Measurements from ENCODE around the gene PODXL.

Gene PODXL

DNA sequence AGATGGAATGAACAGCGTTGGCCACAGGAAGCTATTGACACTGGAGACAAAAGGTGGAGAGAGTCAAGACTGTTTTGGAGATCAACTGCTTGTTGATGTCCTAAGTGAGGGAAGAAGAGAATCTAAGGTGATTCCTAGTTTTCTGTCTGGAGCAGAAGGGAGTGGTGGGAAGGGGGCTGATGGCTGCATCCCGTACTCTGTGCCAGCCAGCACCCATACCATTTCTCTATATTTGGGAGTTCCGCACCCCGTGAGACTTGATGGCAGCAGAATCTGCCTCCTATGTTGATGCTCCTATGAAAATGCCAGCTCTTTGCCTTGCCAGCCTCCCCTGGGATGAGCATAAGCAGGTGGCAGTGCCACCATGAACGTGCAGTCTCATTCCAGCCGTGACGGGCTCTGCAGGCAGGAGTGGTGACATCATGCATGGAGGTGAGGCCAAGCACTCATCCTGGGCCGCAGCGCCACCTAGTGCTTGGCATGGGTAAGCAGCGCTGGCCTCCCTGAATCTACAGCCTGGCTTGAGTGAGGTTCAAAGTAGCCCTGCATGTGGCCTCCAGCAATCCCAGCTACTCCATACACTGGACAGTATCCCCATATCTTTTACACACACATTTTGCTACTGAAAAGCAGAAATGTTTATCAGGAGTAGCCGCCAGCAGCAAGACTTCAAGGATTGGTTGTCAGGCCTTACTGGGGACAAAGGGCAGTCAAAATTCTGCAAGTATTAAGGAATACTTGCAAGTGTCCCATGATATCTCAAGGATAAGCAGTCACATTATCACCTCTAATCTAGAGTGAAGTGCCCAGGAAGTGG is 43.0 kb downstream of the PODXL start (continued):
- TF ChIP-seq ZNF596 (tag by site-specific recombination; IDR thresholded peaks at IDR 0.05) (no peak), ZNF391 (tag by site-specific recombination; IDR thresholded peaks at IDR 0.05; ENCODE audit: borderline replicate concordance, low read depth) (peak; percentile 68; the same call in 1 of the 2 replicates), ATF2 (tag by site-specific recombination; IDR thresholded peaks at IDR 0.05; ENCODE audit: low read depth) (peak; percentile 97), ZNF660 (tag by site-specific recombination; IDR thresholded peaks at IDR 0.05) (peak; percentile 52; the same call in 1 of the 2 replicates), SCRT2 (tag by site-specific recombination; IDR thresholded peaks at IDR 0.05) (0 out of 2 replicates have a peak, but pooled peaks have one; percentile 24), ZNF623 (tag by site-specific recombination; IDR thresholded peaks at IDR 0.05) (no peak), SALL2 (tag by site-specific recombination; IDR thresholded peaks at IDR 0.05; ENCODE audit: borderline replicate concordance) (no peak), KLF9 (tag by site-specific recombination; IDR thresholded peaks at IDR 0.05; ENCODE audit: low read depth) (no peak), IKZF3 (tag by site-specific recombination; IDR thresholded peaks at IDR 0.05) (peak; percentile 73), ZNF776 (tag by site-specific recombination; IDR thresholded peaks at IDR 0.05; ENCODE audit: borderline replicate concordance) (no peak), ZNF629 (tag by site-specific recombination; IDR thresholded peaks at IDR 0.05) (peak; percentile 94), ZEB2 (tag by site-specific recombination; IDR thresholded peaks at IDR 0.05) (peak; percentile 63), CTCF (tag by site-specific recombination; IDR thresholded peaks at IDR 0.05) (peak; percentile 89), KLF10 (tag by site-specific recombination; IDR thresholded peaks at IDR 0.05) (no peak), ZNF202 (tag by site-specific recombination; IDR thresholded peaks at IDR 0.05; ENCODE audit: borderline replicate concordance) (no peak), ZNF121 (tag by site-specific recombination; IDR thresholded peaks at IDR 0.05) (no peak), ZNF544 (tag by site-specific recombination; IDR thresholded peaks at IDR 0.05) (no peak), ZIC2 (tag by site-specific recombination; IDR thresholded peaks at IDR 0.05) (peak; percentile 63), ZSCAN30 (tag by site-specific recombination; IDR thresholded peaks at IDR 0.05) (peak; percentile 73; the same call in 1 of the 2 replicates), YY2 (tag by site-specific recombination; IDR thresholded peaks at IDR 0.05) (peak; percentile 51; the same call in 1 of the 2 replicates), ZNF114 (tag by site-specific recombination; IDR thresholded peaks at IDR 0.05) (no peak), ZXDB (tag by site-specific recombination; IDR thresholded peaks at IDR 0.05) (no peak), ZNF221 (tag by site-specific recombination; IDR thresholded peaks at IDR 0.05; ENCODE audit: borderline replicate concordance) (no peak), ZNF791 (tag by site-specific recombination; IDR thresholded peaks at IDR 0.05) (no peak), ZNF174 (tag by site-specific recombination; IDR thresholded peaks at IDR 0.05) (no peak), ZNF521 (tag by site-specific recombination; IDR thresholded peaks at IDR 0.05) (no peak), ZNF654 (tag by site-specific recombination; IDR thresholded peaks at IDR 0.05; ENCODE audit: low read depth) (peak; percentile 86), GLIS1 (tag by site-specific recombination; IDR thresholded peaks at IDR 0.05) (peak; percentile 31; the same call in 1 of the 2 replicates), ZNF426 (tag by site-specific recombination; IDR thresholded peaks at IDR 0.05) (no peak), KLF8 (tag by site-specific recombination; IDR thresholded peaks at IDR 0.05) (no peak), ZNF560 (tag by site-specific recombination; IDR thresholded peaks at IDR 0.05; ENCODE audit: borderline replicate concordance) (no peak)
- TF ChIP-seq, protein P1, sequence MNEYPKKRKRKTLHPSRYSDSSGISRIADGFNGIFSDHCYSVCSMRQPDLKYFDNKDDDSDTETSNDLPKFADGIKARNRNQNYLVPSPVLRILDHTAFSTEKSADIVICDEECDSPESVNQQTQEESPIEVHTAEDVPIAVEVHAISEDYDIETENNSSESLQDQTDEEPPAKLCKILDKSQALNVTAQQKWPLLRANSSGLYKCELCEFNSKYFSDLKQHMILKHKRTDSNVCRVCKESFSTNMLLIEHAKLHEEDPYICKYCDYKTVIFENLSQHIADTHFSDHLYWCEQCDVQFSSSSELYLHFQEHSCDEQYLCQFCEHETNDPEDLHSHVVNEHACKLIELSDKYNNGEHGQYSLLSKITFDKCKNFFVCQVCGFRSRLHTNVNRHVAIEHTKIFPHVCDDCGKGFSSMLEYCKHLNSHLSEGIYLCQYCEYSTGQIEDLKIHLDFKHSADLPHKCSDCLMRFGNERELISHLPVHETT (tag by site-specific recombination; IDR thresholded peaks at IDR 0.05): 0 out of 2 replicates have a peak, but pooled peaks have one; percentile 41
- TF ChIP-seq, protein P2, sequence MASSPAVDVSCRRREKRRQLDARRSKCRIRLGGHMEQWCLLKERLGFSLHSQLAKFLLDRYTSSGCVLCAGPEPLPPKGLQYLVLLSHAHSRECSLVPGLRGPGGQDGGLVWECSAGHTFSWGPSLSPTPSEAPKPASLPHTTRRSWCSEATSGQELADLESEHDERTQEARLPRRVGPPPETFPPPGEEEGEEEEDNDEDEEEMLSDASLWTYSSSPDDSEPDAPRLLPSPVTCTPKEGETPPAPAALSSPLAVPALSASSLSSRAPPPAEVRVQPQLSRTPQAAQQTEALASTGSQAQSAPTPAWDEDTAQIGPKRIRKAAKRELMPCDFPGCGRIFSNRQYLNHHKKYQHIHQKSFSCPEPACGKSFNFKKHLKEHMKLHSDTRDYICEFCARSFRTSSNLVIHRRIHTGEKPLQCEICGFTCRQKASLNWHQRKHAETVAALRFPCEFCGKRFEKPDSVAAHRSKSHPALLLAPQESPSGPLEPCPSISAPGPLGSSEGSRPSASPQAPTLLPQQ (tag by site-specific recombination; IDR thresholded peaks at IDR 0.05): 0 out of 2 replicates have a peak, but pooled peaks have one; percentile 54
- TF ChIP-seq, protein P3, sequence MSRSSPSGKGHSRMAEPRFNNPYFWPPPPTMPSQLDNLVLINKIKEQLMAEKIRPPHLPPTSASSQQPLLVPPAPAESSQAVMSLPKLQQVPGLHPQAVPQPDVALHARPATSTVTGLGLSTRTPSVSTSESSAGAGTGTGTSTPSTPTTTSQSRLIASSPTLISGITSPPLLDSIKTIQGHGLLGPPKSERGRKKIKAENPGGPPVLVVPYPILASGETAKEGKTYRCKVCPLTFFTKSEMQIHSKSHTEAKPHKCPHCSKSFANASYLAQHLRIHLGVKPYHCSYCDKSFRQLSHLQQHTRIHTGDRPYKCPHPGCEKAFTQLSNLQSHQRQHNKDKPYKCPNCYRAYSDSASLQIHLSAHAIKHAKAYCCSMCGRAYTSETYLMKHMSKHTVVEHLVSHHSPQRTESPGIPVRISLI (tag by site-specific recombination; IDR thresholded peaks at IDR 0.05): no peak
